GM12878 (cell line): ENCODE results near the gene GPC5. TPM values are rescaled to one million over a fixed set of nuclear protein-coding genes. Genes with fewer than 3 reads are reported as not detected.
A peak's percentile ranks its signal among the peaks of the same experiment; 100 is the strongest.

Source experiments
- ATAC-seq: fragments of 200-7000 bp; cut with Tn5 transposase; 3 replicates; pipeline ENCODE4 v1.9.1; 2020; ENCODE audit warnings: mild to moderate bottlenecking, moderate library complexity
- BruUV-seq: library from RNA; stranded (reverse); fragments of 400-500 nt; replicated peaks from 2 replicates; lab custom pipeline; 2021; lab: Mats Ljungman, UMichigan
- CTCF ChIA-PET: fragments of 300-600 bp; sonication (Branson Sonifier 250); formaldehyde crosslinking; extraction: SDS; loops from one replicate; lab custom pipeline; 2021; ENCODE audit warnings: inconsistent platforms; lab: Yijun Ruan, JAX
- POLR2A ChIA-PET: fragments of 350-600 bp; formaldehyde crosslinking; extraction: SDS; loops from one replicate; lab custom pipeline; 2021; ENCODE audit warnings: inconsistent platforms; lab: Charles Lee
- RAD21 ChIA-PET: fragments of 300-600 bp; sonication (Branson Sonifier 250); formaldehyde crosslinking; loops from one replicate; lab custom pipeline; 2023; ENCODE audit warnings: antibody characterized with exemption; ENCODE audit not compliant: unreplicated experiment; lab: Charles Lee
- SMC1A ChIA-PET: fragments of 300-600 bp; sonication (Branson Sonifier 250); formaldehyde crosslinking; loops from one replicate; lab custom pipeline; 2023; ENCODE audit not compliant: unreplicated experiment, uncharacterized antibody; lab: Charles Lee
- DNase-seq: peaks from one replicate; pipeline ENCODE4 v3.0.0-alpha.2; 2011; ENCODE audit warnings: low read depth, low spot score
- FAIRE-seq: peaks from 3 replicates; lab custom pipeline; 2011; peaks lifted over from hg19 to GRCh38; lab: Jason Lieb, UNC
- H2AFZ ChIP-seq: 2 replicates; pipeline ENCODE4 v1.6.0; 2011; ENCODE audit warnings: low read depth, low read length, control low read depth; ENCODE audit not compliant: control insufficient read depth
- H3K27ac ChIP-seq: 2 replicates; pipeline ENCODE4 v1.5.1; 2011; ENCODE audit warnings: control low read depth; ENCODE audit not compliant: control insufficient read depth, insufficient read depth
- H3K27me3 ChIP-seq, 2 experiments: replicated peaks in 1 of 2; 2 replicates each; pipeline versions ENCODE4 v1.6.0 to v1.6.1; 2011; ENCODE audit warnings: low read length in 1 of 2; ENCODE audit not compliant: control insufficient read depth in 2 of 2, insufficient read depth in 2 of 2
- H3K36me3 ChIP-seq, 2 experiments: 2 replicates each; pipeline ENCODE4 v1.5.1; 2011; ENCODE audit warnings: low read length in 1 of 2; ENCODE audit not compliant: control insufficient read depth in 2 of 2, insufficient read depth in 2 of 2
- H3K4me1 ChIP-seq: 2 replicates; pipeline ENCODE4 v1.6.1; 2011; ENCODE audit warnings: mild to moderate bottlenecking, low read length, moderate library complexity, mixed read lengths; ENCODE audit not compliant: control insufficient read depth, insufficient read depth
- H3K4me2 ChIP-seq: 2 replicates; pipeline ENCODE4 v1.6.0; 2011; ENCODE audit warnings: control low read depth; ENCODE audit not compliant: control insufficient read depth, insufficient read depth
- H3K4me3 ChIP-seq: fragments of 200-600 bp; sonication (generic); 2 replicates; pipeline ENCODE4 v1.5.1; 2016
- H3K79me2 ChIP-seq: 2 replicates; pipeline ENCODE4 v1.6.0; 2011; ENCODE audit warnings: low read length; ENCODE audit not compliant: control insufficient read depth, insufficient read depth
- H3K9ac ChIP-seq: 2 replicates; pipeline ENCODE4 v1.8.0; 2011; ENCODE audit warnings: low read length, control low read depth, mixed read lengths; ENCODE audit not compliant: control insufficient read depth, insufficient read depth
- H3K9me3 ChIP-seq: replicated peaks from 3 replicates; pipeline ENCODE4 v1.5.1; 2011; ENCODE audit warnings: mild to moderate bottlenecking, low read length; ENCODE audit not compliant: control insufficient read depth, insufficient read depth
- H4K20me1 ChIP-seq: 2 replicates; pipeline ENCODE4 v1.6.0; 2011; ENCODE audit not compliant: control insufficient read depth, insufficient read depth
- BMI1 ChIP-seq: fragments of 450-650 bp; IDR thresholded peaks from 2 replicates; pipeline ENCODE4 v1.6.1; 2016; ENCODE audit warnings: mild to moderate bottlenecking, moderate library complexity, borderline replicate concordance
- RAD21 ChIP-seq: IDR thresholded peaks from 2 replicates; pipeline ENCODE4 v1.6.1; 2011; ENCODE audit warnings: mild to moderate bottlenecking, low read depth, low read length, moderate library complexity; ENCODE audit not compliant: insufficient read depth
- SMARCA5 ChIP-seq: fragments of 450-650 bp; IDR thresholded peaks from 2 replicates; pipeline ENCODE4 v1.6.1; 2017; ENCODE audit warnings: mild to moderate bottlenecking
- SMC3 ChIP-seq: IDR thresholded peaks from 2 replicates; pipeline ENCODE4 v1.6.1; 2011; ENCODE audit warnings: low read length, improper control_type of control experiment, borderline replicate concordance
- ZNF687 ChIP-seq: fragments of 450-650 bp; IDR thresholded peaks from 2 replicates; pipeline ENCODE4 v1.6.1; 2017; ENCODE audit warnings: mild to moderate bottlenecking, moderate library complexity
- WGBS: methylation state at CpG from one replicate; pipeline ENCODE4 v1.1.6; 2016; ENCODE audit warnings: low lambda C conversion rate; ENCODE audit not compliant: insufficient replicate concordance, insufficient coverage; ENCODE audit errors: missing lambda C conversion rate; 5-methylcytosine and 5-hydroxymethylcytosine counted together
- in situ Hi-C: fragments of 300-500 bp; cut with MboI; formaldehyde crosslinking; loops from 9 replicates; pipeline ENCODE4 v1.14.3; 2018; ENCODE audit warnings: mixed read lengths
- intact Hi-C: fragments of 100-400 bp; cut with micrococcal nuclease; formaldehyde crosslinking; loops from one replicate; pipeline ENCODE4 v1.14.2; 2022; ENCODE audit not compliant: unreplicated experiment
- polyA plus RNA-seq, 11 experiments: library from polyadenylated mRNA; depleted of rRNA in 4 of 11; unstranded in 6 of 11; stranded (reverse) in 5 of 11; fragments of >200 nt; fragmentation: Nextera tagmentation in 4 of 11; fragmentation: Illumina TruSeq in 1 of 11; extraction: Ambion mirVana in 4 of 11; extraction: Trizol in 1 of 11; gene quantifications; 1 replicate in 1 of 11; 2 replicates in 10 of 11; pipeline versions ENCODE4 v1.2.1 to v1.2.3, GENCODE V29; 2011 to 2016; ENCODE audit warnings: inconsistent platforms in 2 of 11, missing spikeins in 2 of 11, low read depth in 1 of 11
- total RNA-seq, 4 experiments: library from RNA; depleted of rRNA in 3 of 4; stranded (reverse); fragments of >200 nt in 3 of 4; fragmentation: Illumina TruSeq in 1 of 4; extraction: Trizol in 1 of 4; gene quantifications; 2 replicates each; pipeline versions ENCODE4 v1.2.1 to v1.2.3, GENCODE V29; 2013 to 2021
- TF ChIP-seq, protein P1 (sequence below), 3 experiments: IDR thresholded peaks in 2 of 3; conservative IDR thresholded peaks in 1 of 3; 2 replicates each; pipeline ENCODE4 v1.5.1; 2011; ENCODE audit warnings: low read depth in 3 of 3, low read length in 3 of 3, mild to moderate bottlenecking in 3 of 3, control low read depth in 2 of 3, moderate library complexity in 2 of 3, inconsistent platforms in 1 of 3, mixed read lengths in 1 of 3; ENCODE audit not compliant: control insufficient read depth in 2 of 3, insufficient read depth in 1 of 3; ENCODE audit errors: extremely low read depth in 1 of 3

Gene GPC5
- total and polyA plus RNA-seq, 10 of the 15 experiments (the other 5 are each of a cell fraction or from before 2014, with no cell fraction given) = 0.05 to 0.87 (median 0.44) TPM; not detected in 1

- no peak overlapping the region for H2AFZ ChIP-seq
- no peaks in the 10 kb centered on the region for H3K79me2 ChIP-seq
- intact Hi-C loops (no loop called here), in situ Hi-C loops (no loop called here)
- no peak for ATAC-seq
- no peak overlapping the region for H3K9ac ChIP-seq
- WGBS = 76% methylated on average over 6 of the region's 6 CpGs
- no peak overlapping the region for H3K27ac ChIP-seq
- H3K4me1 ChIP-seq = no peaks in the 10 kb centered on the region
- BruUV-seq = no TSS peak
- POLR2A ChIA-PET = no interaction called here
- no peak for TF ChIP-seq SMARCA5
- TF ChIP-seq SMC3 = peak; percentile 5; the same call in 1 of the 2 replicates
- TF ChIP-seq RAD21 = peak; percentile 36; the same call in 1 of the 2 replicates
- no peak for TF ChIP-seq BMI1
- no peak for TF ChIP-seq ZNF687
- TF ChIP-seq, protein P1, sequence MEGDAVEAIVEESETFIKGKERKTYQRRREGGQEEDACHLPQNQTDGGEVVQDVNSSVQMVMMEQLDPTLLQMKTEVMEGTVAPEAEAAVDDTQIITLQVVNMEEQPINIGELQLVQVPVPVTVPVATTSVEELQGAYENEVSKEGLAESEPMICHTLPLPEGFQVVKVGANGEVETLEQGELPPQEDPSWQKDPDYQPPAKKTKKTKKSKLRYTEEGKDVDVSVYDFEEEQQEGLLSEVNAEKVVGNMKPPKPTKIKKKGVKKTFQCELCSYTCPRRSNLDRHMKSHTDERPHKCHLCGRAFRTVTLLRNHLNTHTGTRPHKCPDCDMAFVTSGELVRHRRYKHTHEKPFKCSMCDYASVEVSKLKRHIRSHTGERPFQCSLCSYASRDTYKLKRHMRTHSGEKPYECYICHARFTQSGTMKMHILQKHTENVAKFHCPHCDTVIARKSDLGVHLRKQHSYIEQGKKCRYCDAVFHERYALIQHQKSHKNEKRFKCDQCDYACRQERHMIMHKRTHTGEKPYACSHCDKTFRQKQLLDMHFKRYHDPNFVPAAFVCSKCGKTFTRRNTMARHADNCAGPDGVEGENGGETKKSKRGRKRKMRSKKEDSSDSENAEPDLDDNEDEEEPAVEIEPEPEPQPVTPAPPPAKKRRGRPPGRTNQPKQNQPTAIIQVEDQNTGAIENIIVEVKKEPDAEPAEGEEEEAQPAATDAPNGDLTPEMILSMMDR (IDR thresholded peaks at IDR 0.05 in 2 of 3, conservative IDR thresholded peaks at IDR 0.05 in 1 of 3; ENCODE audit: control insufficient read depth in 2 of 3, extremely low read depth in 1 of 3, insufficient read depth in 1 of 3, low read depth in 3 of 3, low read length in 3 of 3) = 0 out of 6 replicates have a peak, but pooled peaks have one; percentile 1 to 24 (median 12)
- H3K4me3 ChIP-seq = no peak overlapping the region
- no peaks in the 10 kb centered on the region for H3K36me3 ChIP-seq
- no peaks in the 10 kb centered on the region for H4K20me1 ChIP-seq
- H3K4me2 ChIP-seq = no peak overlapping the region
- CTCF ChIA-PET = no interaction called here
- H3K9me3 ChIP-seq = no peaks in the 10 kb centered on the region
- RAD21 ChIA-PET = no interaction called here
- H3K27me3 ChIP-seq = no peaks in the 10 kb centered on the region
- FAIRE-seq = no peak
- SMC1A ChIA-PET = no interaction called here
- DNase-seq = no peak
Measured at GRCh38 chr13:91922969-91923592, 524.7 kb downstream of the GPC5 start.
